GM18907 (cell line): ENCODE results near the gene SERPINB2.
"Not testable (repeated sequence)": the region's sequence is repeated elsewhere in the genome, so short reads cannot be mapped to it uniquely, and the experiment has no call there.

ENCODE experiments used
- ATAC-seq: cut with Tn5 transposase; IDR thresholded peaks from one replicate; pipeline ENCODE4 v1.9.1; 2021; ENCODE audit warnings: mild to moderate bottlenecking, moderate library complexity; ENCODE audit not compliant: unreplicated experiment

SERPINB2 gene

GRCh38 chr18:63930773-63931354 is 43.4 kb downstream of the SERPINB2 start:
- ATAC-seq, result no peak

DNA sequence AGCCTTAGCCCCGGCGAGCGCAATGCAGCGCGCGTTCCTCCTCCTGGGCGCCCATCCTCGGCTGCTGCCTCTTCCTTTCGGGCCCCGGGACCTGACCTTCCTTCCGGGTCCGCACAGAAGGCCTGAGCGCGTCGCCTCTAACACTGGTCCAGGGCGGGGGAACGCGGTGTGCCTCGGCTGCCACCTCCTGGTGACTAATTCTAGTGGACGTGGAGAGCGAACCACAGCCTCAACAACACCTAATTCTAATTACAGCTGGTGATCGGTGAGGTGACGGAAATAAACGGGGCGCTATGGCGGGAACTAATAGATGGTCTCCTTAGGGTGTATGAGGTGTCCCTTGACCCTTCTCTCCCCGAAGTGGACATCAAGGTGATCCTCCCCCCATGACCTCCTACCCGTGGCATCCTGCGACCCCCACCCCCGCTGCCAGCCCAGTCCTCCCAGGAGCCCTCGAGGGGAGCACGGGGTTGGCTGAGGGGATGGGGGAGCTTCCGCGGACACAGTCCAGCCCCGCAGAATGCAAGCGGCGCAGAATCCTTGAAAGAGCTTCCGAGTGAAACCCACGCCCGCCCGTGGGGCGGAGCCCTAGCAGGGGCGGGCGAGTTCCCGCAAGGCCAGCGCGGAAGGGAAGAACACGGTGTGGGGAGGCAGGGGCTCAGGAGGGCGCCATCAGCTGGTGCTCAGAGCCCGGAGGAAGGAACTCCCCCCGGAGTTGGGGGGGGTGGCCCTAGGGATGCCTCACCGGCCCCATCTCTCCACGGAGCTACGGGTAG is 48.8 kb downstream of the SERPINB2 start:
- ATAC-seq, result peak; percentile 99

- no peak for ATAC-seq
Measured at GRCh38 chr18:63936932-63937393, 49.5 kb downstream of the SERPINB2 start.

- no peak for ATAC-seq
Measured at GRCh38 chr18:63940008-63940407, 52.5 kb downstream of the SERPINB2 start.

DNA sequence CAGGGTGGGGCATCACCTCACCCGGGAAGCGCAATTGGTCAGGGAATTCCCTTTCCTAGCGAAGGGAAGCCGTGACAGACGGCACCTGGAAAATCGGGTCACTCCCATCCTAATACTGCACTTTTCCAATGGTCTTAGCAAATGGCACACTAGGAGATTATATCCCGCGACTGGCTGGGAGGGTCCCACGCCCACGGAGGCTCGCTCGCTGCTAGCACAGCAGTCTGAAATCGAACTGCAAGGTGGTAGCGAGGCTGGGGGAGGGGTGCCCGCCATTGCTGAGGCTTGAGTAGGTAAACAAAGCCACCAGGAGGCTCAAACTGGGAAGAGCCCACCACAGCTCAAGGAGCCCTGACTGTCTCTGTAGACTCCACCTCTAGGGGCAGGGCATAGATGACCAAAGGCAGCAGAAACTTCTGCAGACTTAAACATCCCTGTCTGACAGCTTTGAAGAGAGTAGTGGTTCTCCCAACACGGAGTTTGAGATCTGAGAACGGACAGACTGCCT is 53.1 kb downstream of the SERPINB2 start:
- ATAC-seq, result not testable (repeated sequence)

DNA sequence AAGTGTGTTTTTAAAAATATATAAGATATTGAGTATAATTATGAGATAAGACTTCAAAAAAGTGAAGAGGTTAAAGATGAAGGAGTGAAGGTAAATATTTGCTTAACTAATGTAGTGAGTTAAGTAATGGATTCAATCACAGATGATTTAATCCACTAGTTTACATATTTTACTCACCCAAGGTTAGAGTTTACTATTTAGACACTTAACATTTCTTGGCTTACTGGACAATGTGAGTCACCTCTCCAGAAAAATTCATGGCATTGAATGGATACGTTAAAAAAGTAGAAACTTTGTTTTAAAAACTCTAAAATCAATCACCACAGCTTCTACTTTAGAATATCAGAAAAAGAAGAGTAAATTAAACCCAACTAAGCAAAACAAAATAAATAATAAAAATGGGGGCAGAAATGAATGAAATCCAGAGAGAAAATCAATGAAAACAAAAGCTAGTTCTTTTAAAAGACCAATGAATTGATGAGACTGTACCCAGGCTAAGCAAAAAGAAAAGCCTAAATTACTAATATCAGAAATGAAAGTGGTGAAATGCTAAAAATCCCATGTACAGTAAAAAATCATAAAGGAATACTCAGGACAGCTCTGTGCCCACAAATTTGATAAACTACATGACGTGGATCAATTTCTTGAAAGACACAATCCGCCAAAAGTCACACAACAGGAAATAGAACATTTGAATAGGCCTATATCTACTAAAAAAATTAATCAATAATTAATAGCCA is 59.7 kb downstream of the SERPINB2 start:
- no peak for ATAC-seq

GRCh38 chr18:63949068-63949737 is 61.7 kb downstream of the SERPINB2 start, which contains the start of gene HMSD:
HMSD (plus strand) TSS chr18:63949301; CDS start chr18:63953456, 4,155 bp downstream.
- peak; percentile 90 for ATAC-seq

DNA sequence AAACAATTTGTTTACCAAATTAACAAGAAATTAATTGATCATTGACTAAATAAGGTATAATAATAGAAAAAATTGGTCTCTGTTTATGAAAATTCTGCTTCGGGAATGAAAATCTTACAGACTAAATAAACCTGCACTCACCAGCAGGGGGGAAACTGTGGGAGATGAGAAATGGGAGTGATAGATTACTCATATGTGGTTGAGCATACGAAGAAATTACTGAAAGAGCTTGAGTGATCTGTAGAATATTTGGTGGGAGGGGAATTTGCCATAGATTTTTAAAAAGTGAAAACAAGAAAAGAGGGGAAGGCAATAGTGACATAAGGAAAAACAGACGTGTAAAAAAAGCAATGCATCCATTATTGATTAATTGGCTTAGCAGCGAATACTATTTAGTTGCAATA is 63.8 kb downstream of the SERPINB2 start:
- peak; percentile 55 for ATAC-seq
